ENCODE data around the gene STRIP2.

DNA sequence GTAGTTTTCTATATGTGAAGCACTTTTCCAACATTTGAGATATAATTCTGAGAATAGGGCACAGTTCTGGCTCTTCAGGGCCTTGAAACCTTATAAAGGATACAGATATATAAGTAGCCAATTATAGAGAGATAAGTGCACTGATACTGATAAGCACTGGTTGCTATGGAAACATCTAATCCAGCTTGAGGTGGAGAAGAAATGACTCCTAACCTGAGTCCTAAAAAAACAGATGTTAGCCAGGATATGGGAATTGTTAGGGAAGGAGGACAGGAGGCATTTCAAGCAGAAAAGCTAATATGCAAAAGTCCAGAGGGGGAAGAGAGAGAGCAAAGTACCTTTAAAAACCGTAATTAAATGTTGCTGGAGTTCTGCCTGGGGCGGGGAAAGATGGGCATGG is 30.8 kb downstream of the STRIP2 start:
- TF ChIP-seq, protein P1, sequence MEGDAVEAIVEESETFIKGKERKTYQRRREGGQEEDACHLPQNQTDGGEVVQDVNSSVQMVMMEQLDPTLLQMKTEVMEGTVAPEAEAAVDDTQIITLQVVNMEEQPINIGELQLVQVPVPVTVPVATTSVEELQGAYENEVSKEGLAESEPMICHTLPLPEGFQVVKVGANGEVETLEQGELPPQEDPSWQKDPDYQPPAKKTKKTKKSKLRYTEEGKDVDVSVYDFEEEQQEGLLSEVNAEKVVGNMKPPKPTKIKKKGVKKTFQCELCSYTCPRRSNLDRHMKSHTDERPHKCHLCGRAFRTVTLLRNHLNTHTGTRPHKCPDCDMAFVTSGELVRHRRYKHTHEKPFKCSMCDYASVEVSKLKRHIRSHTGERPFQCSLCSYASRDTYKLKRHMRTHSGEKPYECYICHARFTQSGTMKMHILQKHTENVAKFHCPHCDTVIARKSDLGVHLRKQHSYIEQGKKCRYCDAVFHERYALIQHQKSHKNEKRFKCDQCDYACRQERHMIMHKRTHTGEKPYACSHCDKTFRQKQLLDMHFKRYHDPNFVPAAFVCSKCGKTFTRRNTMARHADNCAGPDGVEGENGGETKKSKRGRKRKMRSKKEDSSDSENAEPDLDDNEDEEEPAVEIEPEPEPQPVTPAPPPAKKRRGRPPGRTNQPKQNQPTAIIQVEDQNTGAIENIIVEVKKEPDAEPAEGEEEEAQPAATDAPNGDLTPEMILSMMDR (IDR thresholded peaks at IDR 0.05): no peak
- no peak for TF ChIP-seq POLR2A (IDR thresholded peaks at IDR 0.05)
